Activated CD4-positive, alpha-beta T cell treated with anti-CD3 and anti-CD28 coated beads for 4 hours (primary cell): ENCODE results near the gene GATAD2B.

ENCODE experiments used
- DNase-seq, 2 donors: peaks; one replicate each; pipeline ENCODE4 v3.0.0-alpha.2; 2020

GATAD2B gene

GRCh38 chr1:153827168-153827964 is 95.4 kb downstream of the GATAD2B start:
- no peak for DNase-seq

GRCh38 chr1:153818876-153819275 is 103.9 kb downstream of the GATAD2B start:
- DNase-seq = no peak

GRCh38 chr1:153816283-153816889 is 106.4 kb downstream of the GATAD2B start:
- DNase-seq = no peak

- DNase-seq = no peak
Measured at GRCh38 chr1:153805886-153806719, 116.7 kb downstream of the GATAD2B start.

DNA sequence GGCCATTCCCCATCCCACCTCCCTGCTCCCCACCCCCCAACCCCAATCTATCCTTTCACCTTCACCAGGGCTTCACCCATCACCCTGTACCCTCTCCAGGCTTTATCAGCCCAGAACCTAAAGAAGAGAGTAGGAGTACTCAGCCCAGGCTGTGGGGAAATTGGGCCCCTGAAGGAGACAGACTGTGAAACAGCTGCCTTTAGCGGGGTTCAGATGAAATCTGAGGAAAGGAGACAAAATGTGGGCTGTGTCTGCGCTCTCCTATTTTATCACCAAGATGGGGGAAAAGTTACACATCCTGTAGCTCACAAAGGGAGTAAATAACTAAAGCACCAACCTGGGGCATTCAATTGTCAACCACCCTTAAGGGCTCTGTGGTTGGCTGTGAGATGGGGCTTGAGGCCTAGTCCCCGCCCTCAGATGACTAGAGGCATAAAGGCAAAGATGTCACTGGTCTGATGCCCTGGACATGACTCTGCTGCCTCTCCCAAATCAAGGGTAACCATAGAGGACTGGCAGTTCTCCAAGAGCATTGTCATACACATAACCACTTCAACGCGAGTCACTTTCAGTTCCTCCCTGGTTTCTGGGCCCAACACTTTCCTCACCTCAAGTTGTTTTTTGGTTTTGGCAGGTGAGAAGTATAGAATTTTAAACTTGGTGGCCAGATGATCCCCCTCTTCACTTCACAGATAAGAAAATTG is 117.6 kb downstream of the GATAD2B start:
- DNase-seq = peak; percentile 47 to 54

GRCh38 chr1:153804112-153804511 is 118.7 kb downstream of the GATAD2B start:
- DNase-seq = no peak

DNA sequence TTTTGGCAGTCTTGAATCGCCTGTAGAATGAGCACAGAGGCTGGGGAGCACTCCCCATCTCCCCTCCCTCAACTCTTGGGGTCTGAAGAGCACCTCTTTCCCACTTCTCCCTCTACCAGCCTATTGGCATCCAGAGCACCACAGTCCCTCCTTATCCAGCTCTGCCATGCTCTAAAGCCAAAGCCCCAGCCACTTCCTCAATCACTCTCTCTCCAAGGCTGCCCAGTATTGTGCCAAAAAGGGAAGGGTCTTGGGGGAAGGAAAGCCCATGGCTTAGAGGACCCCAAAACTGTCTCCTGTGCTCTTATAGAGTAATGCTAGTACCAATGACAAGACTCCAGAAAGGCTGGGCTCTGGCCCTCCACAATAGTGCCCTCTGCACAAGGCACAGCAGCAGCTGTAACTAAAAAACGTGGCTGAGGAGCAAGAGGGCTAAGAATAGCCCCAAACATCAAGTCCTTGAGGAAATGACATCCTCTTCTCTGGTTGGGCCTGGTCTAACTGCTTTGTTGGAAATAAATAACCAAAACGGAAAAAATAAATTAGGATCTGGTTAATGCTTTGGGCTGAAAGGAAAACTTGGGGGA is 119.2 kb downstream of the GATAD2B start:
- no peak for DNase-seq

GRCh38 chr1:153801786-153802697 is 120.7 kb downstream of the GATAD2B start:
- DNase-seq = no peak

DNA sequence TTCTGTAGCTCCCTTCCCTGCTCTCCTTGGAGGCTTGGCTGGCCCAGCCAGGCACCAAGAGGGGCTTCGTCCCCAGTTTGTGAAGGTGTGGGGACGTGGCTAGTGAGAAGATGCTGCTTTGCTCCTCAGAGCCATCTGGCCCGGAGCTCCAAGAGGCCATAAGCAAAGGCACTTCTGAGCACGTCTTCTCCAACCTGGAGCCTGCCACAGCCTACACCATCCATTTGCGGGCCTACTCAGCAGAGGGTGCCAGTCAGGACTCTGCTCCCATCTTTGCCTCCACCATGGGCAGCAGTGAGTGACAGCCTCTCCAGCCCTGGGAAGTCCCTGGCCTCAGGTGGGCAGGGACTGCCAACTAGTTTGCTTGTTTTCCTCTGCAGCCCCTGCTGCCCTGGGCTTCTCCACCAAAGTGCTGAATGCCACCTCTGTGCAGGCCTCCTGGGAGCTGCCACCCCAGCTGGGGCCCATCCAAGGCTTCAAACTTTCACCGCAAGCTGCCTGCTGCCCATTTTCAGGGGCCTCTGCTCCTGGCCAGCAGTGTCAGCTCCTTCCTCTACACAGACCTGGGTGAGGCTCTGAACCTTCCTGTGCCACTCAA is 121.6 kb downstream of the GATAD2B start:
- DNase-seq = no peak

- DNase-seq = no peak
Measured at GRCh38 chr1:153800516-153800915, 122.3 kb downstream of the GATAD2B start.

- no peak for DNase-seq
Measured at GRCh38 chr1:153799566-153800465, 123.0 kb downstream of the GATAD2B start.

GRCh38 chr1:153799016-153799415 is 123.8 kb downstream of the GATAD2B start:
- no peak for DNase-seq

DNA sequence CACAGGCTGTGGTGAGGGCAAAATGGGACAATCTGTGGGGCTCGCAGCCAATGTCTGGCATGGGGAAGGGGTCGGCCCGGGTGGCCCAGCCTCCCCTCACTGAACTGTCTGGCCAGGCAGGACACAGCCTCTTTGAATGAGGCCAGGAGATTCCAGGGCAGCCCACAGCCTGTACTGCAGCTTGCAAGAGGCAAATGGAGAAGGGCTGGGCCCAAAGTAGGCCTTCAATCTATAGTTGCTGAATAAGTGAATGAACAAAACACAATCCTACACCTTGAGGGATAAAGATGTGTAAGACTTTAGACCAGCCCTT is 124.3 kb downstream of the GATAD2B start:
- DNase-seq = no peak

DNA sequence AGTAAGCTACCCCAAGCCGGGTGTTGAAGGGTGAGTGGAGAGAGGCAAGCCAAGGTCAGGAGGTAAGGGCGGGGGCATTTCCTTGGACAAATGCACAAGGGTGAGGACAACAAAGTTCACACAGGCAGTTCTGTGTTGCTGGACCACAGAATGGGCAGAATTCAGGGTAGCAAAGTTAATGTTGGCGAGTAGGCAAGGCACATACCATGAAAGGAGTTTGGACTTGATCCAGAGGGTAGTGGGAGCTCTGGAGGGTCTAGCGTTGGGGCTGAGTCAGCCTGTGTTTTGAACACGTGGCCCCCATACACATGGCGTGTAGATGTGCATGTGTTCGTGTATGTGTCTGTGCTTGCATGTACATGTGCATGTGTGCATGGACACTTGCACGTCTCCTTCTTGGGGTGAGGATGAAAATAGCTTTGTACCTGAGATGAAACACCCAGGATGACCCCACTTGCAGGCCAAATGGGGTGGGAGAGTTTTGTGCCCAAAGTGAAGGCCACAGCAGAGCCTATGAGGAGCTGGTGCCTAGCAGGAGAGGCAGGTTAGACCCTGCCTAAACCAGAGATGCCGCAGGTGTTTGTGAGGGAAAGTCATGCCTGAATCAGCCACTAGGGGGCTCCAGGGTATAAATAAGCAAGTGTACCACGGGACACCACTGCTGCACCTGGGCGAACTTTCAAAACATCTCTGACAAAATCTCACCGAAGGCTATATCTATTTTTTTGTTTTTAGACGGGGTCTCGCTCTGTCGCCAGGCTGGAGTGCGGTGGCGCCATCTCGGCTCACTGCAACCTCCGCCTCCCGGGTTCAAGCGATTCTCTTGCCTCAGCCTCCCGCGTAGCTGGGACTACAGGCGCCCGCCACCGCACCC is 125.7 kb downstream of the GATAD2B start:
- peak; percentile 79 to 91 for DNase-seq

DNA sequence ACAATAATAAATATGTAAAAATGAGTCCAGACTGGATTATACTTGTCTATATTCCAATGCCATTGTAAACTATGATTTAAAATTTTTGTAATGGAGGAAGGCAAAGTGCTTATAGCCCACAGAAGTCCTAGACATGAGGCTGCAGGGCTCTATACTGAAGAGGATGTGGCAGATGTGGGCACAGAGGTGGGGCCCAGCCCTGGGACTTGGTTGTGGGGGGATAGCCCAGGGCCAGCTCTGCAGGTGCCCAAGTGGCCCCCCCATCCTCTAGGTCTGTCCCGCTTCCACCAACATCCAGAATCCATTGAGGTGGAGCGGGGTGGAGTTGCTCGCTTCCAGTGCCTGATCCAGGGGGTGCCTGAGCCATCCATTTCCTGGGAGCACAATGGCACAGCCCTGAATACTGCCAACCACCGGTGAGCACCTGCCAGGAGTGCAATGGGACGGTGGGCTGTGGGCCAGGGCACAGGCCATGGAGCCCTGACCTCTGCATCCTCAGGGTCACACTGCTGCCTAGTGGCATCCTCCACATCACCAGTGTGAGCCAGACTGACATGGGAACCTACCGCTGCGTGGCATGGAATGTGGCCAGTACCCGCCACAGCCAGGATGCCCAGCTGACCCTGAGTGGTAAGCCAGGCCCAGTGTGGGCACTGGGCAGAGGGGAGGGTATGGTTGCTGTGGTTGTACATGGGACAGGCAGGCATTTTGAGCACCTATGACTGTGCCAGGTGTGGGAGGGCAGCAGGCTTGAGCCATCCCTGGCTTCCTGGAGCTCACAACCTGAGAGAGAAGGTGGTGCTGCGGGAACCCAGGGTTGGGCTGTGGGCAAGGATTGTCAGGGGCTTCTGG is 126.6 kb downstream of the GATAD2B start:
- no peak for DNase-seq

DNA sequence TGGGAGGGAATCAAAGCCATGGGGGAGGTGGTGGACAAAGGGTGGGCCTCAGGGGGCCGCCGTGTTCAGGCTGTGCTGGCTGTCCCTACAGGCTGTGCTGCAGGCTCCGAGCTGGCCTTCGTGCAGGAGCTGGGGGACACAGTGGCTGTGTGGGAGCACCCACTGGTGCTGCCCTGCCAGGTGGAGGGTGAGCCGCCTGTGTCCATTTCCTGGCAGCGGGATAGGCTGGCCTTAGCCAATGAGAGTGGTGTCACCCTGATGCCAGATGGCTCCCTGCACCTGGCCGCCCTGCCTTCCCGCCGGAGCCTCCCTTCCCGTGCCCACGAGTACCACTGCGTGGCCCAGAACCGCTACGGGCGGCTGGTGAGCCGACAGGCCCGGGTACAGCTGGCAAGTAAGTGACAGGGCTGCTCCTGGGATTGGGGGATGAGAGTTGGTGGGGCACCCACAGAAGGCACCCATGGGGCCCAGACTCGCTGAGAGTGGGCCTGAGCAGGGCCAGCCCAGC is 127.4 kb downstream of the GATAD2B start:
- no peak for DNase-seq

DNA sequence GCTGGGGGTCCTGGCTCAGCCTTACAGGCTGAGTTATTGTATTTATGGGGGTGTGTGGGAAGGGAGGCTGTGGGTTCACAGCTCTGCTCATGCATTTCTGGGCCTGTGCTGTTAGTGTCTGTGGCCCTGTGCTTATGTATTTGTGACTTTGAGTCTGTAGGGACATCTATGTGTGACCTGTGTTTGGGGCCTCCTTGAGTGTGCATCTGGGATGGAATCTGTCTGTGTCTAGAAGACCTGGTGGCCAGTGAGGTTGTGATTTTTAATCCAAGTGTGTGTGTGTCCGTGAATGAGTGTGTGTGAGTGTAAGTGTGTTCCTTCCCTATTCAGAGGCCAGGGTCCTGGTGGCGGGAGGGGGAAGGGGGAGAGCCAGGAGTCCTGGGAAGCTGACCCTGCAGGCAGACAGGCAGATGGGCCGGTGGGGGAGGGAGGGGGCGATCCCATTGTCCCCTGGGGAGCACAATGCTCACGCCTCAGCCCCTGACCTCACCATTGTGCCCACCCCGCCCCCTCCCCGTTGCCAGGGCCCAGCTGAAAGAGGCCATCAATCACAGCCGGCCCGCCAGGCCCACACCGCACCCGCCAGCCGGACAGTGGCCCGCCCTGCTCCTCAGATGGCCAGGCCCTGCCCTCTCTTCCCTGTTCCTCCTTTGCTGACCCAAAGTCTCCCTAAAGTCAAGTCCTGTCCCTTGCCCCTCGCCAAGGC is 128.0 kb downstream of the GATAD2B start:
- DNase-seq = no peak
